SU-DHL-6 (cell line): ENCODE measurements around the gene SP3.

Experiments
- CTCF ChIP-seq: fragments of 200-600 bp; sonication (generic); IDR thresholded peaks from one replicate; pipeline ENCODE4 v1.5.1; 2017; ENCODE audit warnings: antibody characterized with exemption, mild to moderate bottlenecking, low read length, moderate library complexity; ENCODE audit not compliant: insufficient read depth, poor library complexity, severe bottlenecking
- EZH2phosphoT487 ChIP-seq: fragments of 200-600 bp; sonication (generic), shearing (Covaris generic); conservative IDR thresholded peaks from 2 replicates; pipeline ENCODE4 v1.6.1; 2018; ENCODE audit warnings: mild to moderate bottlenecking, antibody characterized with exemption, low read length, moderate library complexity, mixed read lengths

GRCh38 chr2:173957517-173957916, 7.7 kb downstream of the SP3 start:
- TF ChIP-seq CTCF (no peak), EZH2phosphoT487 (no peak)
